Smooth muscle cell (in vitro differentiated cells): ENCODE results near the gene TECPR2. TPM values are rescaled to one million over a fixed set of nuclear protein-coding genes. Genes with fewer than 3 reads are reported as not detected.

Experiments
- DNase-seq: peaks from one replicate; lab custom pipeline; 2025; ENCODE audit not compliant: unreplicated experiment; lab: John Stamatoyannopoulos, UW
- H2AFZ ChIP-seq: fragments of 200-600 bp; sonication (generic); 2 replicates; pipeline ENCODE4 v1.6.0; 2016; ENCODE audit warnings: antibody characterized with exemption, low read depth, mild to moderate bottlenecking
- H3F3A ChIP-seq: fragments of 200-600 bp; sonication (generic); 2 replicates; pipeline ENCODE4 v1.6.0; 2017; ENCODE audit warnings: antibody characterized with exemption, low read depth
- H3K27ac ChIP-seq: fragments of 200-600 bp; sonication (generic); 2 replicates; pipeline ENCODE4 v1.5.1; 2016; ENCODE audit warnings: low read depth, mild to moderate bottlenecking
- H3K27me3 ChIP-seq: fragments of 200-600 bp; sonication (generic); 2 replicates; pipeline ENCODE4 v1.6.1; 2016; ENCODE audit warnings: low read depth, mild to moderate bottlenecking
- H3K36me3 ChIP-seq: fragments of 200-600 bp; sonication (generic); 2 replicates; pipeline ENCODE4 v1.5.1; 2016; ENCODE audit warnings: low read depth
- H3K4me1 ChIP-seq: fragments of 200-600 bp; sonication (generic); 2 replicates; pipeline ENCODE4 v1.5.1; 2016; ENCODE audit warnings: low read depth
- H3K4me2 ChIP-seq: fragments of 200-600 bp; sonication (generic); 2 replicates; pipeline ENCODE4 v1.6.0; 2016; ENCODE audit warnings: mild to moderate bottlenecking
- H3K4me3 ChIP-seq: fragments of 200-600 bp; sonication (generic); 2 replicates; pipeline ENCODE4 v1.5.1; 2016; ENCODE audit warnings: mild to moderate bottlenecking
- H3K79me2 ChIP-seq: fragments of 200-600 bp; sonication (generic); 2 replicates; pipeline ENCODE4 v1.6.0; 2016; ENCODE audit warnings: low read depth, mild to moderate bottlenecking
- H3K9ac ChIP-seq: fragments of 200-600 bp; sonication (generic); 2 replicates; pipeline ENCODE4 v1.6.0; 2016; ENCODE audit warnings: low read depth
- H3K9me3 ChIP-seq: fragments of 200-600 bp; sonication (generic); replicated peaks from 2 replicates; pipeline ENCODE4 v1.5.1; 2016; ENCODE audit warnings: low read depth
- H4K20me1 ChIP-seq: fragments of 200-600 bp; sonication (generic); 2 replicates; pipeline ENCODE4 v1.6.0; 2016; ENCODE audit warnings: low read depth
- WGBS: methylation state at CpG from one replicate; pipeline ENCODE4 v1.1.7; 2016; ENCODE audit warnings: low lambda C conversion rate; 5-methylcytosine and 5-hydroxymethylcytosine counted together
- polyA plus RNA-seq: library from polyadenylated mRNA; unstranded; fragments of >200 nt; fragmentation: Nextera tagmentation; extraction: Ambion mirVana; gene quantifications from 2 replicates; pipeline ENCODE4 v1.2.1, GENCODE V29; 2016
- total RNA-seq: library from RNA; depleted of rRNA; stranded (reverse); fragments of >200 nt; gene quantifications from 2 replicates; pipeline ENCODE4 v1.2.3, GENCODE V29; 2014
- TF ChIP-seq, protein P1 (sequence below): fragments of 200-600 bp; sonication (generic); IDR thresholded peaks from 2 replicates; pipeline ENCODE4 v1.5.1; 2017; ENCODE audit warnings: borderline replicate concordance, mild to moderate bottlenecking, antibody characterized with exemption; ENCODE audit not compliant: insufficient read depth, poor library complexity, severe bottlenecking

Gene TECPR2
- total and polyA plus RNA-seq, 2 experiments from 2014 or later, result 11.0 to 12.2 TPM

DNA sequence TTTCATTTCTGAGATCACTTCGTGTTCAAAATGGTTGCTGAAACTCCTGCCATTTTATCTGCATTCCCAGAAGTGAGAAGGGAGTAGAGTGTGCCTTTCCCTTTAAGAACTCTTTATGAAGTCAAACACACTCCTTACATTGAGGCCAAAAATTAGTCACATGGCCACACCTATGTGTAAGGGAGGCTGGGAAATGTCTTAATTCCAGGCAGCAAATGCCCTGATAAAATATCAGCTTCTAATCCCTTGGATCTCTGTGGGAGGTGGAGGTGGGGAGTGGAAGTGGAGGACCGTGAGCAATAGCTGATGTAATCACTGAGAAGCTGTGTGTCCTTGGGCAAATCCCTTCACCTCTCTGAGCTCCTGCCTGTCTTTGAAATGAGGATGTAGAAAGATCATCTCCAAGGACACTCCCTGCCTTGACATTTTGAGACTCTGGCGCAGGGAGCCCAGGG, 169.5 kb downstream of the TECPR2 start:
- Histone ChIP-seq H3K79me2 (no peaks in the 10 kb centered on the region), H3F3A (no peaks in the 10 kb centered on the region), H3K27me3 (no peaks in the 10 kb centered on the region), H3K9me3 (no peaks in the 10 kb centered on the region), H3K27ac (no peak overlapping the region), H2AFZ (no peak overlapping the region), H3K4me1 (no peaks in the 10 kb centered on the region), H3K36me3 (no peaks in the 10 kb centered on the region), H4K20me1 (no peaks in the 10 kb centered on the region), H3K4me3 (no peak overlapping the region), H3K4me2 (no peak overlapping the region), H3K9ac (no peak overlapping the region)
- 70% methylated on average over 3 of the region's 3 CpGs for WGBS
- TF ChIP-seq, protein P1, sequence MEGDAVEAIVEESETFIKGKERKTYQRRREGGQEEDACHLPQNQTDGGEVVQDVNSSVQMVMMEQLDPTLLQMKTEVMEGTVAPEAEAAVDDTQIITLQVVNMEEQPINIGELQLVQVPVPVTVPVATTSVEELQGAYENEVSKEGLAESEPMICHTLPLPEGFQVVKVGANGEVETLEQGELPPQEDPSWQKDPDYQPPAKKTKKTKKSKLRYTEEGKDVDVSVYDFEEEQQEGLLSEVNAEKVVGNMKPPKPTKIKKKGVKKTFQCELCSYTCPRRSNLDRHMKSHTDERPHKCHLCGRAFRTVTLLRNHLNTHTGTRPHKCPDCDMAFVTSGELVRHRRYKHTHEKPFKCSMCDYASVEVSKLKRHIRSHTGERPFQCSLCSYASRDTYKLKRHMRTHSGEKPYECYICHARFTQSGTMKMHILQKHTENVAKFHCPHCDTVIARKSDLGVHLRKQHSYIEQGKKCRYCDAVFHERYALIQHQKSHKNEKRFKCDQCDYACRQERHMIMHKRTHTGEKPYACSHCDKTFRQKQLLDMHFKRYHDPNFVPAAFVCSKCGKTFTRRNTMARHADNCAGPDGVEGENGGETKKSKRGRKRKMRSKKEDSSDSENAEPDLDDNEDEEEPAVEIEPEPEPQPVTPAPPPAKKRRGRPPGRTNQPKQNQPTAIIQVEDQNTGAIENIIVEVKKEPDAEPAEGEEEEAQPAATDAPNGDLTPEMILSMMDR, result no peak
- no peak for DNase-seq

DNA sequence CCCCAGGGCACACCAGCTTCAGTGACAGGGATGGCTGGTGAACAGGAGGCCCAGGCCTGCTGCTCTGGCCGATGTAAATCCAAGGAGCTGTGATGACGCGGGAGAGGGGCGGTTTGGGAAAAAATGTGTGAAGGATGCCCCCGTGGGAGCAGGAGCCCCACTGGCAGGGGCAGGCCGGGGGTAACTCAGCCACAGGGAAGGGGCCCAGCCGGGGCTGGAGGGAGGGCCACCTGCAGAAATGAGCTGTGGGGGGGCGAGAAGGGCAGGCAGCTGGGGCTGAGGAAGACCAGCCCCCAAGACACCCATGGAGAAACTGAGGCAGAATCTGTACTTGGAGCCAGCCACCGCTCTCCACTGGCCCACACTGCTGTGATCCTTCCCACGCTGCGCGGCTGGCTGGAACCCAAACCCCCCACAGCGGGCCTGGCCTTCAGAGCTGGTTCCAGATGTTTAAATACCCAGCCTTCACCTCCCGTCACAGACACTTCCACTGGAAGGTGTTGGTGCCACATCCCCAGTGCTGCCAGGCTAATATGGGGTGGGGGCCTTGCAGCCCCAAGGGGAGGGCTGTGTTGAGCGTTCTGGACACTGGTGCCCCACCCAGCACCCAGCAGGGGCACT, 175.3 kb downstream of the TECPR2 start:
- no peaks in the 10 kb centered on the region for H4K20me1 ChIP-seq
- H3F3A ChIP-seq, result no peaks in the 10 kb centered on the region
- H2AFZ ChIP-seq, result no peak overlapping the region
- DNase-seq, result no peak
- H3K36me3 ChIP-seq, result no peaks in the 10 kb centered on the region
- H3K4me1 ChIP-seq, result no peaks in the 10 kb centered on the region
- H3K9ac ChIP-seq, result no peak overlapping the region
- TF ChIP-seq, protein P1, result no peak
- no peak overlapping the region for H3K4me2 ChIP-seq
- no peaks in the 10 kb centered on the region for H3K9me3 ChIP-seq
- whole genome bisulfite sequencing, result 89% methylated on average over 14 of the region's 15 CpGs
- H3K27ac ChIP-seq, result no peak overlapping the region
- H3K4me3 ChIP-seq, result no peak overlapping the region
- no peaks in the 10 kb centered on the region for H3K79me2 ChIP-seq
- H3K27me3 ChIP-seq, result no peaks in the 10 kb centered on the region

DNA sequence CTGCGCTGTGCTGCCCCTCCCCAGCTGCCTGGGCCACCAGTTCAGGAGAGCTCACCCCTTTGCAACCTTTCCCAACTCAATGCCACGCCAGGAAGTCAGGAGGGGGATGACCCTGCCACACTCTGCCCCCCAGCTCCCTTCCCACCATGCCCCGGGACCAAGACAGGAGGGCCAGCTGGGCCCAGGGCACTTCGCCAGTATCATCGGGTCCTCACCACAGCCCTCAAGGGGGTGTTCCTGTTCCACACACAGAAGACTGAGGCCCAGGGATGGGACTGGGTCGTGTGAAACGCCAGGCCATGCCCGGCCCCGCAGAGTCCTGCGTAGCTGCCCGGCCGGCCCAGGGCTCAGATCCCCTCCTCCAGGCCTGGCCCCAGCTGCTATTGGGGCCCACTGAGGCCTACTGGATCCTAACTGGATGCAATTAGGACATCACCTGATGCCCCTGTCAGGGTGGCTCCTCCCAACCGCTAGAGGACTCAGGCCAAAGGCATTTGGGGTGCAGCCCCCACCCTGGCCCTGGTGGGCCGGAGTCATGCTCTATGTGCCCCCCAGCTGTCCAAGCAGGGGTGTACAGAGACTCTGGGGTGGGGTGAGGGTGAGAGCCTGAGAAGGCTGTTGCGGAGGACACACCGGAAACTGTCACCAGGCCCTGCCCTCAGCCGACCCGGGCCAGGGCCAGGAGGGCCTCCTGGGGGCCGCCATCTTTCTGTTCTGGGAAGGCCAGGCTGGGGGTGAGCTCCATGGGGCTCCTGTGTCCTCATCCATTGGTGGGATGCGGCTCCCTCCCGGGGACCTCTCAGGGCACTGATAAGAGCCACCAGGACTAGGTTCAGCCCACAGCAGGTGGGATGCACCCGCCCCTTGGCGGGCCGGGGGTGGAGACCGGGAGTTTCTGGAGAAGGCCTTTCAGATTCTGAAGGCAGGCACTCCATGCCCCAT, 176.1 kb downstream of the TECPR2 start:
- no peak overlapping the region for H3K4me3 ChIP-seq
- H3K9me3 ChIP-seq, result no peaks in the 10 kb centered on the region
- no peaks in the 10 kb centered on the region for H4K20me1 ChIP-seq
- H3K4me1 ChIP-seq, result no peaks in the 10 kb centered on the region
- H3F3A ChIP-seq, result no peaks in the 10 kb centered on the region
- no peak overlapping the region for H2AFZ ChIP-seq
- TF ChIP-seq, protein P1, result no peak
- 92% methylated on average over 25 of the region's 25 CpGs for WGBS
- no peaks in the 10 kb centered on the region for H3K27me3 ChIP-seq
- H3K4me2 ChIP-seq, result no peak overlapping the region
- no peaks in the 10 kb centered on the region for H3K79me2 ChIP-seq
- no peak overlapping the region for H3K9ac ChIP-seq
- H3K27ac ChIP-seq, result no peak overlapping the region
- H3K36me3 ChIP-seq, result no peaks in the 10 kb centered on the region
- DNase-seq, result no peak
